ENCODE data around the gene CNR2.

GRCh38 chr1:23872421-23872820 lies 40.7 kb downstream of the CNR2 start:
- no peak for TF ChIP-seq CTCF (IDR thresholded peaks at IDR 0.05)
- no peak for TF ChIP-seq POLR2A (IDR thresholded peaks at IDR 0.05)
